ENCODE measurements around the gene SLX4IP.

Gene SLX4IP

GRCh38 chr20:10554285-10554684, 119.2 kb downstream of the SLX4IP start:
- DNase-seq: no peak

DNA sequence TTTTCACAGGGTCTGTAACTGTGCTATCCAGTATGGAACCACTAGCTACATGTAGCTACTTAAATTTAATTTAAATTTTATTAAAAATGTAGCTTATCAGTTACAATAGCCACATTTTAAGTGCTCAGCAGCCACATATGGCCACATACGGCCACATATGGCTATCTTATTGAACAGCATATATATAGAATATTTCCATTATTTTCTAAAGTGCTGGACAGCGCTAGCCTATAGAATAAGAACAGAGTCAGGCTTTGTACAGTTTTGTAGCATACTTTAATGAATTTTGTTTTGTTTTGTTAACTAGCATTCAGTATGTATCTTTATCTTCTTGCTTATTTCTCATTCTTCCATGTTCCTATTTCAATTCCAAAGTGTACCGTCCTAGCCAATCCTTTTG, 120.3 kb downstream of the SLX4IP start:
- no peak for DNase-seq

DNA sequence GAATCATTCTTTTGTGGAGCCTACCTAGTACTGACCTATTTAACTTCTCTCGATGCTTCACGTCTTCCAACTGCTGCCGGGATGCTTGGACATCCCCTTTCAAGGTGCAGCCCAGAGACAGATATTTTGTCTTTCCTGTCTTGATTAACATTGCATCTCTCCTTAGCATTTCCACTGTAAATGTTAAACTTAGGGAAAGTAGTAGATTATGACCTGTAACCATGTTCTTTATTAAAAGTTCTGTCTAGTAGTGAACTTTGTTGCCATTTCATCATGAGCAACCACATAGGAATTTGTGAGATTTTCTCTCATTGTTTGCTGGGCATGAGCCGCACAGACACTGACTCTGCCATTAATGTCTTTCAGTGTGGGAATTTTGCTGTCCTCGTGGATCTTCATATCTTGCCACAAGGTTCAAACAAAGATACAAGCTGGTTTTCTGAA, 120.8 kb downstream of the SLX4IP start:
- no peak for DNase-seq

- no peak for DNase-seq
Observed at GRCh38 chr20:10556519-10557083, 121.5 kb downstream of the SLX4IP start.

DNA sequence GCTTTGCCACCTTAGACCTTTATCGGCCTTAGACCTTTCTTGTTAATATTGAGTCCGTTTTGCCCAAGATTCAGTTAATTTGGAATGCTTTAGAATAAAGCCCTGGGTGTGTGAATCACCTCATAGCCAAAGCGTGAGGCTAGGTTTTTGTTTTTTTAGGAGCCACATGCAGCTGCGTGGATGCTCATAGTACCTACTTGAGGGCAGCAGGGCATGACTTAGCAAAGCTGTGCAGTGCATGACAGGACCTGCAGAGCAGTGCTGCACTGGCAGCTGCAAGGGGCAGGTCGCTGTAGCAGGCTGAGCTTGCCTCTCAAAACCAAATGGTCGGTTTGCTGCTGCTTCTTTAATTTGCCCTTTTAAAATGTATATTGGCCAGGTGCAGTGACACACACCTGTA, 122.6 kb downstream of the SLX4IP start:
- no peak for DNase-seq

GRCh38 chr20:10558635-10559187, 123.6 kb downstream of the SLX4IP start:
- no peak for DNase-seq

DNA sequence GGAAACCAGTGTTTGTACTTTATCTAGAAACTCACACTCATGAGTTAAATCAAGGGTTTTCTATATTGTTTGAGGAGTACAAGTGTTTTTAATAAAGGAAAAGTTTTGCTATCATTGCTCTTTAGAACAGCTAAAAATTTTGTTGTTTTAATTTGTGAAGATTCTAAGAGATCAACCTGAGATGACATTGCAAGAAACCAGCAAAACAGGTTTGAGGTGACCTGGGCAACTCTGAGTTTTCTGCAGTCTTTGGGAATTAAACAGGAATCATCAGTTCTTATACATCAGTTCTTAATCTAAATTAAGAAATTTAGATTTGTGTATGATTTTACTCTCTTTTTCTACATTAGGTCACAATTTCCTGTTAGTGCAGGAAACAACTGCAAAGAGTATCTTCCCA, 124.2 kb downstream of the SLX4IP start:
- DNase-seq: no peak

DNA sequence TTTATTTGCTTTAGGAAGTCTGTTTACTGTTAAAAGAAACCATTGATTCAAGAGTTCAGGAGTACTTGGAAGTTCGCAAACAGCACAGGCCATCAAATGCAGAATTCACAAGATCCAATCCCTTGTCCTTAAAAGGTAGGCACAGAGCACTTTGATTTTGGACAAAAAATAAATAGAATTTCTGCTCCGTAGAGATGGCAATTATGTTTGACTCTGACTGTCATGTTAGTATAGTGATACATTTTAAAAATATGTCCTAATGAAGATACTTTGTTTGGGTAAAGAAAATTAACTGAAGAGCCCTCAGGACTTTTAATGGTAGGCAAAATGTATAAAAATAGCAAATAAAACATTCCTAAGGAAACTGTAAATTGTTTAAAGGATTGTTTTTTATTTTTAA, 125.6 kb downstream of the SLX4IP start:
- no peak for DNase-seq

GRCh38 chr20:10561302-10561701, 126.2 kb downstream of the SLX4IP start:
- no peak for DNase-seq

DNA sequence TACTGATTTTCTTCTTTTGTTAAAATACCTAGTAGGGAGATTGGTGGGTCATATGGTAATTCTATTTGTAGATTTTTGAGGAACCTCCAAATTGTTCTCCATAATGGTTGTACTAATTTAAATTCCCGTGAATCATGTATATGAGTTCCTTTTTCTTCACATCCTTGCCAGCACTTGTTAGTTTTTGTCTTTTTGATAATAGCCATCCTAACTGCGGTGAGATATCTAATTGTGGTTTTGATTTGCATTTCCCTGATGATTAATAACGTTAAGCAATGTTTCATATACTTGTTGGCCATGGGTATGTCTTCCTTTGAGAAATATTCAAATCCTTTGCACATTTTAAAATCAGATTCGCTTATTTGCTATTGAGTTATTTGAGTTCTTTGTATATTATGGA, 127.8 kb downstream of the SLX4IP start:
- no peak for DNase-seq

DNA sequence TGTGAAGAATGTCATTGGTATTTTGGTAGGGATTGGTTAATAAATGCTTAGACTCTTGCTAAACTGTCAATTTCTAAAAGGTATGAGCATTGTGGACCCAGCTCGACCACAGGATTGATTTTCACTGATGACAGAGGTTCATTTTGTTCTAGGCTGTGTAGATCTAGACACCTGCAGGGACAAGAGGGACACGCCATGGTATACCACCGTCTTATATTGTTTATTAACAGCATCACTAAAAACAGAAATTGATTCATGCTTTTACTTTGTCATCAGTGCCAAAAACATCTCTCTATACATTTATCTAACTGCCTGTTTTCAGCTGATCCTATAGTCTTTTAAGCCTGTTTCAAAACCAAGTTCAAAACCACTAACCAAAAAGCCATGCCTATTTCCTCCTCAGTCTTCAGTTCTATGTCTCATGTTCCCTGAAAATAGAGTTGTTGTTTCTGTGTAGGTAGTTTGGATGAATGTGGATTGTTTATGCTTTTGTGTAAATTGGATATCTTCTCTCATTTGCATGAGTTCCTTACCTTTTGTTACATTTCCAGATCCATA, 128.9 kb downstream of the SLX4IP start:
- DNase-seq: no peak

GRCh38 chr20:10565191-10565921, 130.3 kb downstream of the SLX4IP start:
- no peak for DNase-seq

- no peak for DNase-seq
Observed at GRCh38 chr20:10565922-10566897, 131.1 kb downstream of the SLX4IP start.

DNA sequence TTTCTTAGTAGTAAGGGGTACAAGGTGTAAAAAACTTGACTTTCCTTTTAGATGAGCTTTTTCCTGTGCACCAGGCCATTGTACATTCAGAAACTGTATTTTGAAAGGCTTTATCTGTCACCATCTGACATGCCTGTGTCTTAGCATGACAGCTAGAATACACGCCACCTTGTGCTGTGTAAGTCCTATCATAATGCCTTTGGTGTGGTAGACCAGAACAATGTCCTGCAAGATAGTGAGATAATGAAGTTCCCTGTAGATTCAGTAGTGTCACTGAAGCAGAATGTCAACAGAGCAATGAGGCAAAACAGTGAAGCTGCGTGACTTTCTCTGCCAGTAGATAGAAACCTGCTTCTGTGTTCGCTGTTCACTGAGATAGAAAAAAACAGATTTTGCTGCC, 132.9 kb downstream of the SLX4IP start:
- DNase-seq: no peak

GRCh38 chr20:10571313-10571815, 136.3 kb downstream of the SLX4IP start:
- peak; percentile 22 for DNase-seq

DNA sequence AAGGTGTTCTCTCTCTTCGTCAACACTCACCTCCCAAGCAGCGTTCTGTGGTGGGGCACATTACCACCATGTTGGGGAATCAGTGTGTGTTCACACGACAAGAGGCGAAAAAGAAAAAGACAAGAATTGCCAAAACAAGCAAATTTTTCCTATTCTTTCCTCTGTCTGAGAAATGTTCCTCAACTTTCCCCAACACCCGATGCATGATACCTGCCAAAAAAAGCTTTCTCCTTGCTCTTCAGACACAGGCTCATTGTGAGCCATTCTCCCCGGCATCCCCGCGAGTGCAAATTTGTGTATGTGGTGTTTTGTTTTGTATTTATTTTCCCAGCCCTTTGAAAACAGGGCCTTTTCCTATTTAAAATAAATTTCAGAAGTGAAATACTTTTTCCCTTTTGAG, 137.7 kb downstream of the SLX4IP start:
- no peak for DNase-seq

- DNase-seq: no peak
Observed at GRCh38 chr20:10573273-10573950, 138.3 kb downstream of the SLX4IP start.

DNA sequence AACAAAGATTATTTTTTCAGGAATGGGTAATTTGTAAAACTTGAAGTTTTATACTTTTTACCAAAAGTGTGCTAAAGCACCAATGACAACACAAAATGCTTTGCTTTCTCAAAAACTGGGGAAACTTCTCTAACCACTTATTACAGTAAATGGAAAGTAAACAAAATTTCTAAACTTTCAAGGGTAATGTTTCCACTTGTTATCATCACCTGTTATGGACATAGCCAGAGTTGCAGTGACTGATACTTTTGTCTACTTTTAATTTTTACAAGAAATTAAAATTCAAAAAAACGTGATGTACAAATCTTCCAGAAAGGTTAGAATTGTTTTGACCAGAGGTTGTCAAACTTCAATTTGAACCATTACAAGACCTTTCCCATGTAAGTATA, 138.8 kb downstream of the SLX4IP start:
- no peak for DNase-seq

- DNase-seq: no peak
Observed at GRCh38 chr20:10576411-10577090, 141.4 kb downstream of the SLX4IP start.

DNA sequence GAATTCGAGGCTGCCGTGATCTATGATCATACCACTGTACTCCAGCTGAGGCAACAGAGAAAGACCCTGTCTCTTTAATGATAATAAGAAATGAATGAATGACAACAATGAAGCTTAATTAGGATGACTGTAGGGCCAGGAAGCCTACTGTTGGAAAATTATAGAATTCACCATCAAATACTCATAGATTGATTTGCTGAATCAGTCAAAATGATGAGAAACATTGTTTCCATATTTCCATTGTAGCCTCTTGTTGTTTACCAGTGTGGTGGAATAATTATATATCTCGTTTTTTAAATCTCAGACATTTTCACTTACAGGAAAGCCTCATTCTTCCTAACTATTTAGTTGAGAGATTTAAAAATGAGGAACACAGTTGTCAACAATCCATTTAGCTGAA, 142.5 kb downstream of the SLX4IP start:
- DNase-seq: no peak

GRCh38 chr20:10578607-10579006, 143.5 kb downstream of the SLX4IP start:
- no peak for DNase-seq

DNA sequence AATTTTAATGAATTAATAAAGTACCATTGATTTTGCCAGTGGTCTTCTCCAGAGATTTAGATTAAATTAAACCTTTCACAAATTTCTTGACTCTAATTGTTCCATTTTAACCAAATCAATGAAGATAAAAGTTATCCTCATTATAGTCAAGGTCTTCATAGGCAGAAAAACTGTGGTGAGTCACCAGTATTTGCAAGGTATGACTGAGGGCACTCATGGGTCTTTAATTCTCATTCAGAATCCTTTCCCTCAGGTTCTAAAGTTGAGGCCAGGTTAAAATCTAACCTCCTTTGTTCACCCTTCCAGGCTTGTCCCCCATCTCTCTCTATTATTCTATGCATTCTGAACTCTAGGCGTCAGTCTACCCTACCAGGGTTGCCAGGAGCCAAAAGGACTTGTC, 144.8 kb downstream of the SLX4IP start:
- DNase-seq: no peak
